HG02678 (cell line): Measurements from ENCODE around the gene RNPS1.

Source experiments
- ATAC-seq: cut with Tn5 transposase; IDR thresholded peaks from one replicate; pipeline ENCODE4 v1.9.1; 2021; ENCODE audit warnings: mild to moderate bottlenecking, moderate library complexity; ENCODE audit not compliant: unreplicated experiment

Gene RNPS1

GRCh38 chr16:2216330-2216729 lies 51.6 kb downstream of the RNPS1 start:
- ATAC-seq = no peak

DNA sequence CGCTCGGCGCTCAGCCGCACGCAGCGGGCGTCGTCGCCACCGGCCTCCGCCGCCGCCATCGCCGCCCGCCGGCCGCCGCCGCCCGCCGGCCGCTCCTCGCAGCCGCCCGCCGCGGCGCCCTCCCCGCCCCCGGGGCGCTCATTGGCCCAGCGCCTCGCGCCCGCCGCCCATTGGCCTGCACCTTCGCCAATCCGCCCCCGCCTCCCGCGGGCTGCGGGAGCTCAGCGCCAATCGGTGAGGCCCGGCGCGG lies 53.3 kb downstream of the RNPS1 start, which contains the start of gene PGP:
PGP (minus strand) TSS at position 122 of the 250 bp plus-strand sequence; CDS start at position 59, 63 bp downstream.
- peak; percentile 87 for ATAC-seq

DNA sequence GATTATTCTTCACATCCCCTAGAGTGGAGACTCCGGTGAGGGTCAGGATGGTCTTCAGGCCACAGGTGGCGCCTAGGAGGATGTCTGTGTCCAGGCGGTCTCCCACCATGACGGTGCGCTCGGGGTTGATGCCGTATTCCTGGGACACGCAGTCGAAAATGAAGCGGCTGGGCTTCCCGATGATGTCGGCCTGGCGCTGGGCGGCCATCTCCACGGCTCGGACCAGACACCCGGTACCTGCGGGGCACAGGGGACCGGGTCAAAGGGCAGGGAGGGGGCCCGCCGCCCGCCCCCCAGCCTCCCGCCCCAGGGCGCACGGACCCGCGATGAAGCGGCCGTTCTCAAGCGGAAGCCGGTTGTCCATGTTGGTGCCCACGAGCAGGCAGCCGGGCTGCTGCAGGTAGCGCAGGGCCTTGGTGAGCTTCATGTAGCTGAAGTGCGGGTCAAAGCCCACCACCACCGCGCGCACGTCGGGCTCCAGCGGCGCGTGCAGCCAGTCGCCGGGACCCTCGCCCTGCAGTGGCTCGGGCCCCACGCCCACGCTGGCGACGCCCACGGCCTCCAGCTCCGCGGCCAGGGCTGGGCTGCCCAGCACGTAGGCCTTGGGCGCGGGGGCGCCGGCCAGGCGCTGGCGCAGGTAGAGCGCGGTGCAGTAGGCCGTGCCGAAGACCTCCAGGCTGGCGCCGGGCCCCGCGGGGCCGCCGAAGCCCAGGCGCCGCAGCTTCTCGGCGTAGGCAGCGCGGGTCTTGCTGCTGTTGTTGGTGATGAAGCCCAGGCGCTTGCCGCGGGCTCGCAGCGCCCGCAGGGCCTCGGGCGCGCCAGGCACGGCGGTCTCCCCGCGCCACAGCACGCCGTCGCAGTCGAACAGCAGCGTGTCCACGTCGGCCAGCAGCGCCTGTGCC lies 53.9 kb downstream of the RNPS1 start:
- peak; percentile 4 for ATAC-seq

- ATAC-seq = no peak
Measured at GRCh38 chr16:2212362-2213324, 55.3 kb downstream of the RNPS1 start.

GRCh38 chr16:2211923-2212347 lies 56.0 kb downstream of the RNPS1 start:
- no peak for ATAC-seq

- ATAC-seq = no peak
Measured at GRCh38 chr16:2210386-2211365, 57.2 kb downstream of the RNPS1 start, which contains the start of gene BRICD5. Gene BRICD5 (minus strand): TSS chr16:2210863. CDS start chr16:2210833, 30 bp downstream.

DNA sequence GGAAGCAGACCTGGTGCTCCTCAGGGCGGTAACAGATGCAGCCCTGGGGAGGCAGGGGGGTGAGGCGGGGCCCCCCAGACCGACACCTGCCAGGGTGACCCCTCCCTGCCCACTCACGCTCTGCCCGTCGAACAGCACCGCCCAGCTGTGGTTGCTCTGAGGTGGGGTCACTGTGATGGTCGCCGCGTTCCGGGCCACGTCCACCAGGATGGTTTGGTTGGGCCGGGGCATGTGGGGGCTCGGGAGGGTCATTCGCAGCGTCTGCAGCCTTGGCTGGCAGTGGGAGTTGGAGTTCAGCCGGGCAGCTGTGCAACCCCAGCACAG lies 58.0 kb downstream of the RNPS1 start:
- ATAC-seq = no peak

- ATAC-seq = no peak
Measured at GRCh38 chr16:2209258-2210008, 58.5 kb downstream of the RNPS1 start.

GRCh38 chr16:2208772-2209171 lies 59.2 kb downstream of the RNPS1 start:
- ATAC-seq = no peak

GRCh38 chr16:2208308-2208707 lies 59.6 kb downstream of the RNPS1 start:
- no peak for ATAC-seq

DNA sequence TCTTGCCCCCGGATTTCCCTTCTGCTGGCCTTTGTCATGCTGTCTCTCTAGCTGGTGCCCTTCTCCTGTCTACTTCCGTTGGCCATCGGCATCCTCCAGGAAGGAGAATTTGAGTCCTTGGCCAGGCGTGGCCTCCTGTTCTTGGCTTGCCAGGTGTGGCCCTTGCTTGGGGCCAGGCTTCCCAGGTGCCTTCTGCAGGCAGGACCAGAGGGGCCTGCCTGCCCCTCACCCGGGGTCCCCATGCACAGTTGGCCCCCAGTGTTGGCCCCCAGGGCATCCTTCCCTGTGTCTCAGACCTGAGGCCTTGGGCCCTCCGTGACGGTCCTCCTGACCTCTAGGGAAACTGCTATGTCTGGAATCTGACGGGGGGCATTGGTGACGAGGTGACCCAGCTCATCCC lies 60.1 kb downstream of the RNPS1 start:
- ATAC-seq = no peak

DNA sequence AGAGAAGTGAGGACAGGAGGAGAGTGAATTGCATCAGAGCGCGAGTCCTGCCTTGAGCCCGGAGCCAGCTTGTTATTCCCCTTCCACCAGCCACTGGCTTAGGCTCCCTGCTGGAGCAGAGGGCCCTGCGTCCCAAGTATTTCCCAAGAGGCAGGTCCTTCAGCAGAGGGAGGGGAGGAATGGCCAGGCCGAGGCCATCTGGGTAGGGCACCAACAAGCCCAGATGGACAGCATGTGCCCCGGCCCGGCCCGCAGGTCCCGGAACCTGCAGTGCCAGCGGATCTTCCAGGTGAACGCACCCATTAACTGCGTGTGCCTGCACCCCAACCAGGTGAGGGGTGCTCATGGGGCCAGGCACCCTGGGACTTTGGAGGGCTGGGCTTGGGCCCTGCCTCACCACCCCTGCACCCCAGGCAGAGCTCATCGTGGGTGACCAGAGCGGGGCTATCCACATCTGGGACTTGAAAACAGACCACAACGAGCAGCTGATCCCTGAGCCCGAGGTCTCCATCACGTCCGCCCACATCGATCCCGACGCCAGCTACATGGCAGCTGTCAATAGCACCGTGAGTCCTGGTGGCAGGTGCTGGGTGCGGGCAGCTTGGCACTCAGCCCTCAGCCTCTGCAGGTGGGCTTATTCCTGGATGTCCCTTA lies 61.0 kb downstream of the RNPS1 start:
- ATAC-seq = no peak

GRCh38 chr16:2206420-2206779 lies 61.5 kb downstream of the RNPS1 start:
- ATAC-seq = no peak

- ATAC-seq = no peak
Measured at GRCh38 chr16:2205967-2206313, 62.0 kb downstream of the RNPS1 start.

GRCh38 chr16:2205104-2205966 lies 62.6 kb downstream of the RNPS1 start, which contains the start of gene MLST8:
Gene MLST8 (plus strand): TSS chr16:2205454. CDS start chr16:2206086, 632 bp downstream.
- peak; percentile 80 for ATAC-seq

DNA sequence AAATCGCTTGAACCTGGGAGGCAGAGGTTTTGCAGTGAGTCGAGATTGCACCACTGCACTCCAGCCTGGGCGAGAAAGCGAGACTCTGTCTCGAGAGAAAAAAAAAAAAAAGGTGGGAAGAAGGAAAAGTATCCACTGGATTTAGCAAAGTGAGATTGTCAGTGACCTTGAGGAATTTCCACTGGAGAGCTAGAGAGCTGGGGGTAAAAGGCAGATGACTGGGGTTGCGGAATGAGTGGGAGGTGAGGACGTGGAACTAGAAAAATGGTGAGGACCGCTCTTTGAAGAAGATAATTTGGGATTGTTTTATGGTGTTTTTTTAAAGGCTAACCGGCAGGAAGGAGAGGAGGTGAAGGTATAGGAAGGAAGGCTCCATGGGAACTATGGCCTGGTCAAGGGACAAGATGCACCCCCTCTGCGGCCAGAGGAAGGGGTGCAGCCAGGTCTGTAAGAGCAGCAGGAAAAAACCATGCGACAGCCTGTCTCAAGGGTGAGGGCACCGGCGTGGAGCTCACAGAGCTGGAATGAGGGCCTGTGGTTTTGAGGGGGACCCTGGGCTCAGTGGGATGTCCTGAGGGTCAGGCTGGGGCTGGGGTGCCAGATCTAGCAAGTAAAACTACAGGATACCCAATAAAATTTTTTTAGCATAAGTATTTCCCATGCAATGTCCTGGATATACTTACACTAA lies 63.4 kb downstream of the RNPS1 start:
- no peak for ATAC-seq
